HL-60 (cell line): ENCODE results near the gene ABCC11.

Experiments used
- GABPA ChIP-seq: IDR thresholded peaks from 2 replicates; pipeline ENCODE4 v1.6.1; 2012; ENCODE audit warnings: low read depth
- REST ChIP-seq: IDR thresholded peaks from 2 replicates; pipeline ENCODE4 v1.6.1; 2012; ENCODE audit warnings: low read depth; ENCODE audit not compliant: insufficient replicate concordance
- SPI1 ChIP-seq: IDR thresholded peaks from 2 replicates; pipeline ENCODE4 v1.6.1; 2012; ENCODE audit warnings: low read depth, mild to moderate bottlenecking, borderline replicate concordance
- TF ChIP-seq, protein P1 (sequence below): IDR thresholded peaks from one replicate; pipeline ENCODE4 v1.5.1; 2011; ENCODE audit warnings: low read length, control low read depth, inconsistent platforms; ENCODE audit not compliant: insufficient read depth

GRCh38 chr16:48284772-48285409 lies 37.6 kb upstream of the ABCC11 start:
- TF ChIP-seq REST, result no peak
- TF ChIP-seq, protein P1, sequence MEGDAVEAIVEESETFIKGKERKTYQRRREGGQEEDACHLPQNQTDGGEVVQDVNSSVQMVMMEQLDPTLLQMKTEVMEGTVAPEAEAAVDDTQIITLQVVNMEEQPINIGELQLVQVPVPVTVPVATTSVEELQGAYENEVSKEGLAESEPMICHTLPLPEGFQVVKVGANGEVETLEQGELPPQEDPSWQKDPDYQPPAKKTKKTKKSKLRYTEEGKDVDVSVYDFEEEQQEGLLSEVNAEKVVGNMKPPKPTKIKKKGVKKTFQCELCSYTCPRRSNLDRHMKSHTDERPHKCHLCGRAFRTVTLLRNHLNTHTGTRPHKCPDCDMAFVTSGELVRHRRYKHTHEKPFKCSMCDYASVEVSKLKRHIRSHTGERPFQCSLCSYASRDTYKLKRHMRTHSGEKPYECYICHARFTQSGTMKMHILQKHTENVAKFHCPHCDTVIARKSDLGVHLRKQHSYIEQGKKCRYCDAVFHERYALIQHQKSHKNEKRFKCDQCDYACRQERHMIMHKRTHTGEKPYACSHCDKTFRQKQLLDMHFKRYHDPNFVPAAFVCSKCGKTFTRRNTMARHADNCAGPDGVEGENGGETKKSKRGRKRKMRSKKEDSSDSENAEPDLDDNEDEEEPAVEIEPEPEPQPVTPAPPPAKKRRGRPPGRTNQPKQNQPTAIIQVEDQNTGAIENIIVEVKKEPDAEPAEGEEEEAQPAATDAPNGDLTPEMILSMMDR, result no peak
- no peak for TF ChIP-seq GABPA
- no peak for TF ChIP-seq SPI1
